TTC549 (cell line): ENCODE measurements around the gene RCAN2.
"Not testable (repeated sequence)": the region's sequence is repeated elsewhere in the genome, so short reads cannot be mapped to it uniquely, and the experiment has no call there.

Source experiments
- FAIRE-seq: peaks from 2 replicates; lab custom pipeline; 2012; peaks lifted over from hg19 to GRCh38; lab: Jason Lieb, UNC

RCAN2 gene

DNA sequence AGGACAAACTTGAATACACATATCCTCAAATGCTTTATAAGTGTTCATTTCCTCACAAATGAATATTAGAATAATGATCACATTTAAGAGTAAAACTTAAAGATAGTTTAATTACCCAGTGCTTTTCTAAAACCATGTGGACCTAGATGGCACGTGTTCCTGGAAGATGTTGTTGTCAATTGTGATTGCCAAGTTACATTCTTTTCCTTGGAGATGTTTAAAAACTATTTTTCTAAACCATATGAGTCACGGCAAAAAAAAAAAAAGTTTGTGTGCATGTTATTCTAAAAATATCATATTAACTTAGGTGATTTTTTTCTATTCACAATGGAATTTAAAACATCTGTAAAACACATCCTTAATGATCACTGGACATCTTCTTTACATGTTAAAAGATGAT is 51.1 kb downstream of the RCAN2 start:
- no peak for FAIRE-seq

GRCh38 chr6:46438245-46438644 is 53.0 kb downstream of the RCAN2 start:
- no peak for FAIRE-seq

DNA sequence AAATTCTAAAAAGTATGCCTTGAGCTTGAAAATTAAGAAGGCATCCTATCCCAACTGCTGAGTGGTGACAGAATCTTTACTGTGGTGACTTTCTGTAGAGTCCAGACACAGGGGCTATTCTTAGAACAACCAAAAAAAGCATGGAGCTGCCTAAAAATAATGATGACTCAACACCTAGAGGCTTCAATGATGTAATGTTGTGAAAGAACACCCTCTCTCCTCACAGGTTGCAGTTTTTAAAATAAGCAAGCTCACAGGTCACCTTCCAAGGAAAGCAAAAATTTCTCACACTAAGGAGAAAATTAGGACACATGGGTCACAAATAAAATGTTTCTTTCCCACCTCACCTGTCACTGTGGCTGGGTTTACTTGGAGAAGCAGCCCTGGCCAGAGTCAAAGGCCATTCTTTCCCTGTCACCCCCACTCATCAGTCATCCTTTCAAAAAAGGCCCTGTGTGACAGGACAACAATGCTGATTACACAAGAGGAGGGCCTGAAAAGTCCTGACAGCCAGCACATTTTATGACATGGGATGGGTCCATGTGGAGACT is 53.5 kb downstream of the RCAN2 start:
- no peak for FAIRE-seq

- no peak for FAIRE-seq
These were observed 68.6 kb downstream of the RCAN2 start for GRCh38 chr6:46422619-46423018.

GRCh38 chr6:46421939-46422338 is 69.3 kb downstream of the RCAN2 start:
- no peak for FAIRE-seq

GRCh38 chr6:46420921-46421638 is 70.2 kb downstream of the RCAN2 start:
- FAIRE-seq, result no peak

DNA sequence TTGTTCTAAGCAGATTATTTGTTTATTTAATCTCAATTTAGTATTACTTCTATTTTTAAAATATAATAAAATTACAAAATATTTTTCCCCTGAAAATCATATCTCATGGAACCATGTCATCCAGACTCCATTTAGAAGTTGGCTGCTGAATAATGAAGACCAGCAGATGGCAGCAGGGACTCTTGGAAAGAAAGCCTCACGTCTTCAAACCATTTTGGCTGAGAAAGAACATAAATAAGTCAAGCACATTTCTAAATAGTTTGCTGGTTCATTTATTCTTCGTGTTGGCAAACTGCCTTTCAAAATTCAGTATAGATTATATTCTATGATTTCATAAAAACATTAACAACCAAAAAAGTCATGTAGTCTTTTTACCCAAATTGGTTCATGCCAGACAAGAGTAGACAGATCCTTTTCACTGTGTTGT is 71.7 kb downstream of the RCAN2 start:
- FAIRE-seq, result peak; percentile 93

- FAIRE-seq, result no peak
These were observed 76.9 kb downstream of the RCAN2 start for GRCh38 chr6:46414398-46414797.

DNA sequence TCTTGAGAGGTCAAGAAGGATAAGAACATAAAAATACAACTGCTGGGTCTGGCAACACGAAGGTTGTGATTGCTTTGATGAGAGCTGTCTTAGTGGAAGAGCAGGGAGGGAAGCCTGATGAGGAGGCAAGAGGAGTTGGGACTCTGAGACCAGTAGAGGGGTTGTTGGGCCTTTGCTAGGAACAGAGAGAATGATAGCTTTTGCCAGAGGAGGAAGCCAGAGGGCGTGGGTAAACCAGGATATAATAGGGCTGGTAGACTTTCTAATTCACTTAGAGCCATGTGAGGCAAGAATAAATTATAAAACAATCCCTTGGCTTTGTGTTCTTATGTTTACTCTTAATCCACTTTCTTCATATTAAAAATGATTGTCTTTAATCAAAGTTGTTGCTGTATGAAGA is 78.6 kb downstream of the RCAN2 start:
- no peak for FAIRE-seq

DNA sequence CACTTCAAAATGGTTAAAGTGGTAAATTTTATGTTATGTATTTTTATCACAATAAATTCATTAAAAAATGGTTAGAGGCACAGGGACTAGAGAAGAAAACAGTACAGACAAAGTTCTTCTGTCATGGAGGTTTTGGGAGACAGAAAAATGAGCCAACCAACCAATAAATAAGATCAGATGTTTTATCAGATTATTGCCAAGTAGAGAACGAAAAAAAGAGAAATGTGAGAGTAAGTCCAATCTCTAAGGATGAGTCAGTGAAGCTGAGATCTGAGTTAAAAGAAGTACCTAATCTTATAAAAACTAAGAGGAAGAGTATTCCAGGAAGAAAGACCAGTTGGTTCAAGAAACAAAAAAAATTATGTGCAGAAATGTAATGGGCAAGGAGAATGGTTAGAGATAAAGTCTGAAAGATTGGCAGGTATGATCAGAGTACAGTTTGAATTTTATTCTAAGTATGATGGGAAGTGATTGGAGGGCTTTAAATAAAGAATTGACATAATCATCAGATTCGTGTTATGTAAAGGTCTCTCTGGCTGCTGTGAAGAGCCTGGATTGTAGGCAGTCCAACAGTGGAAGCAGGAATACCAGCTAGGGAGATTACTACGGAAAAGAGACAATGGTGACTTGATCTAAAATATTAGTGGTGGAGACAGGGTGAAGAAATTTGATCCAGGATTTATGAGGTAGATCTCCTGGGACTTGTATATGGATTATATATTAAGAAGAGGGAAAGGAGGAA is 79.6 kb downstream of the RCAN2 start:
- no peak for FAIRE-seq

DNA sequence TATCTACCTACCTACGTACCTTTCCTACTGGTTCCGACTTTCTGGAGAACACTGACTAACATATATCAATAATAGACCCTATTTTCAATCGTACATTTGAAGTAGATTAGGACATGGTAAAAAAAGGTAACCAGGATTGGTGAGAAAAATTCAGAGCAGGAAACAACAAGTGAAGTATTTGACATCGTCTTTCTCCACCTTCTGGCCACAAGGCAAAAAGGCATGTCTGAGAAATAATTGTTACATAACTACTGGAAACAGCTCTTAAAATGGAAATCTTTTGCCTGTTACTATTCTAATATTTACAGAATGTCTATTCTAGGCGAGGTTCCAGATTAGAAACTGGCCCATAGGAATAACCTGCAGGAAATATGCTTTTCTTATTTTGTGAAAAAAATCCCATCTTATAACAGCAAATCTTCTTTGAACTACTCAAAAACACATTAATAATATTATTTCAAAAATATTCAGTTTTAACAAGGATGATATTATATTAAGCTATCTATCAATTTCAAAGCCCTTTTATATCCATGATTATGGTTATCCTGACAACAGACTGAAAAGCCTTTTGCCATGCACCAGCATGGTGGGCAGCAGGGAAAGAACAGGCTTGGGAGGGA is 80.8 kb downstream of the RCAN2 start:
- FAIRE-seq, result no peak

GRCh38 chr6:46407776-46408530 is 83.3 kb downstream of the RCAN2 start:
- no peak for FAIRE-seq

- no peak for FAIRE-seq
These were observed 84.0 kb downstream of the RCAN2 start for GRCh38 chr6:46407246-46407645.

DNA sequence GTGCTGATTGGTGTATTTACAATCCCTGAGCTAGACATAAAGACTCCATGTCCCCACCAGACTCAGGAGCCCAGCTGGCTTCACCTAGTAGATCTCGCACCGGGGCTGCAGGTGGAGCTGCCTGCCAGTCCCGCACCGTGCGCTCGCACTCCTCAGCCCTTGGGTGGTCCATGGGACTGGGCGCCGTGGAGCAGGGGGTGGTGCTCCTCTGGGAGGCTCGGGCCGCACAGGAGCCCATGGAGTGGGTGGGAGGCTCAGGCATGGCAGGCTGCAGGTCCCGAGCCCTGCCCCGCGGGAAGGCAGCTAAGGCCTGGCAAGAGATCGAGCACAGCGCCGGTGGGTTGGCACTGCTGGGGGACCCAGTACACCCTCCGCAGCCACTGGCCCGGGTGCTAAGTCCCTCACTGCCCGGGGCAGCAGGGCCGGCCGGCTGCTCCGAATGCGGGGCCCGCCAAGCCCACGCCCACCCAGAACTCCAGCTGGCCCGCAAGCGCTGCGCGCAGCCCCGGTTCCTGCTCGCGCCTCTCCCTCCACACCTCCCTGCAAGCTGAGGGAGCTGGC is 85.5 kb downstream of the RCAN2 start:
- not testable (repeated sequence) for FAIRE-seq

- no peak for FAIRE-seq
These were observed 90.4 kb downstream of the RCAN2 start for GRCh38 chr6:46400898-46401297.

GRCh38 chr6:46395530-46395929 is 95.7 kb downstream of the RCAN2 start:
- FAIRE-seq, result no peak

GRCh38 chr6:46393940-46394337 is 97.3 kb downstream of the RCAN2 start:
- FAIRE-seq, result no peak

- FAIRE-seq, result no peak
These were observed 97.9 kb downstream of the RCAN2 start for GRCh38 chr6:46393161-46393939.

DNA sequence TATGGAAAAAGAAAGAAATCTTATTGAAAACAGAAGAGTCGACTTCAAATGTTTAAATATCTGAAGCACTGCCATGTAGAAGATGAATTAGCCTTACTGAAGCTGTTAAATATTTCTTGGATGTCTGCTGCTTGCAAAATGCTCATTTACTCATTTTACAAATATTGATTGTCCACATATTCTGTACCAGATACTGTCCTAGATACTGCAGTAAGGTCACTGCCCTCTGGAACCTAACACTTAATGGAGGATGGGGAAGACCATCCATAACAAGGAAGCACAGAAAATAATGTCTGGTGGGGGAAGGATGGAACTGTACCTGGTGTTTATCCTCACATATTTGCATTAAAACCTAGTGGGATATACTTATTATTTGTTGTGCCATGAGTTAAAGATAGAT is 99.0 kb downstream of the RCAN2 start:
- no peak for FAIRE-seq

GRCh38 chr6:46390153-46390876 is 100.9 kb downstream of the RCAN2 start:
- no peak for FAIRE-seq

DNA sequence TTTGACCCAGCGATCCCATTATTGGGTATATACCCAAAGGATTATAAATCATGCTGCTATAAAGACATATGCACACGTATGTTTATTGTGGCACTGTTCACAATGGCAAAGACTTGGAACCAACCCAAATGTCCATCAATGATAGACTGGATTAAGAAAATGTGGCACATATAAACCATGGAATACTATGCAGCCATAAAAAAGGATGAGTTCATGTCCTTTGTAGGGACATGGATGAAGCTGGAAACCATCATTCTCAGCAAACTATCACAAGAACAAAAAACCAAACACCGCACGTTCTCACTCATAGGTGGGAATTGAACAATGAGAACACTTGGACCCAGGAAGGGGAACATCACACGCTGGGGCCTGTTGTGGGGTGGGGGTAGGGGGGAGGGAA is 103.5 kb downstream of the RCAN2 start:
- not testable (repeated sequence) for FAIRE-seq
